K562 (cell line): ENCODE results near the gene AMER3. TPM values are rescaled to one million over a fixed set of nuclear protein-coding genes. Genes with fewer than 3 reads are reported as not detected.

Experiments
- ATF1 ChIP-seq, 2 experiments: fragments of 450-650 bp in 1 of 2; IDR thresholded peaks; 2 replicates each; pipeline ENCODE4 v1.6.1; 2016; ENCODE audit warnings: missing compliant biosample characterization in 1 of 2, missing genetic modification characterization in 1 of 2
- CREM ChIP-seq: IDR thresholded peaks from 2 replicates; pipeline ENCODE4 v1.6.1; 2014; ENCODE audit warnings: antibody characterized with exemption, low read depth
- CXXC5 ChIP-seq: fragments of 250-450 bp; sonication (Bioruptor Pico); IDR thresholded peaks from 2 replicates; pipeline ENCODE4 v1.8.0; 2022; ENCODE audit warnings: inconsistent platforms, mild to moderate bottlenecking, moderate library complexity
- ELF1 ChIP-seq: fragments of 200-800 bp; sonication (Bioruptor generic); IDR thresholded peaks from 2 replicates; pipeline ENCODE4 v1.6.1; 2016; ENCODE audit warnings: missing genetic modification characterization, missing compliant biosample characterization
- ELF2 ChIP-seq: fragments of 250-450 bp; sonication (Bioruptor Pico); IDR thresholded peaks from 2 replicates; pipeline ENCODE4 v1.5.0; 2021; ENCODE audit warnings: mild to moderate bottlenecking
- FOXA1 ChIP-seq: fragments of 450-650 bp; IDR thresholded peaks from 2 replicates; pipeline ENCODE4 v1.6.1; 2016; ENCODE audit warnings: mild to moderate bottlenecking, borderline replicate concordance
- HDAC1 ChIP-seq, 2 experiments: fragments of 450-650 bp; IDR thresholded peaks; 2 replicates each; pipeline ENCODE4 v1.6.1; 2016 to 2017; ENCODE audit warnings: inconsistent platforms in 1 of 2, mild to moderate bottlenecking in 1 of 2, moderate library complexity in 1 of 2
- IRF9 ChIP-seq: fragments of 450-650 bp; IDR thresholded peaks from 2 replicates; pipeline ENCODE4 v1.6.1; 2016; ENCODE audit warnings: missing biosample characterization, missing genetic modification characterization
- MYC ChIP-seq, 2 experiments: fragments of 250-450 bp in 1 of 2; sonication (Bioruptor Pico) in 1 of 2; IDR thresholded peaks; 2 replicates each; pipeline versions ENCODE4 v1.5.1 to v1.6.1; 2012 to 2021; ENCODE audit warnings: low read depth in 2 of 2, borderline replicate concordance in 1 of 2, improper control_type of control experiment in 1 of 2, low read length in 1 of 2, mild to moderate bottlenecking in 1 of 2, moderate library complexity in 1 of 2
- NONO ChIP-seq, 2 experiments: fragments of 200-400 bp in 1 of 2; fragments of 450-650 bp in 1 of 2; formaldehyde crosslinking in 1 of 2; IDR thresholded peaks; 2 replicates each; pipeline ENCODE4 v1.6.1; 2017; ENCODE audit warnings: low read depth in 2 of 2, mild to moderate bottlenecking in 2 of 2, moderate library complexity in 2 of 2, low read length in 1 of 2
- NR0B1 ChIP-seq: fragments of 450-650 bp; IDR thresholded peaks from one replicate; pipeline ENCODE4 v1.6.1; 2018; ENCODE audit warnings: mild to moderate bottlenecking, moderate library complexity; ENCODE audit not compliant: partially characterized antibody
- PHF20 ChIP-seq: fragments of 450-650 bp; IDR thresholded peaks from 2 replicates; pipeline ENCODE4 v1.6.1; 2018; ENCODE audit not compliant: partially characterized antibody
- POLR2A ChIP-seq: fragments of 450-650 bp; conservative IDR thresholded peaks from 2 replicates; pipeline ENCODE4 v1.6.1; 2016
- TFAP4 ChIP-seq: sonication (generic); formaldehyde crosslinking; IDR thresholded peaks from 2 replicates; pipeline ENCODE4 v1.8.0; 2022; ENCODE audit warnings: missing genetic modification reagents, mild to moderate bottlenecking, moderate library complexity, borderline replicate concordance
- U2AF1 ChIP-seq: fragments of 200-400 bp; formaldehyde crosslinking; optimal IDR thresholded peaks from 2 replicates; pipeline ENCODE3; 2017; ENCODE audit warnings: mild to moderate bottlenecking, low read depth, low read length, moderate library complexity
- ZBTB1 ChIP-seq: sonication (generic); formaldehyde crosslinking; IDR thresholded peaks from 2 replicates; pipeline ENCODE4 v1.8.1; 2023; ENCODE audit warnings: missing genetic modification reagents, low read depth, mild to moderate bottlenecking, borderline replicate concordance
- ZNF263 ChIP-seq: sonication (generic); formaldehyde crosslinking; IDR thresholded peaks from 2 replicates; pipeline ENCODE4 v1.8.0; 2022; ENCODE audit warnings: mild to moderate bottlenecking, missing genetic modification reagents, borderline replicate concordance
- ZNF717 ChIP-seq: fragments of 250-450 bp; sonication (Bioruptor Pico); IDR thresholded peaks from 2 replicates; pipeline ENCODE4 v1.5.0; 2021
- polyA plus RNA-seq, 8 experiments: library from polyadenylated mRNA; depleted of rRNA in 4 of 8; stranded (reverse) in 5 of 8; unstranded in 3 of 8; fragments of >200 nt; fragmentation: Nextera tagmentation in 2 of 8; fragmentation: Illumina TruSeq in 1 of 8; extraction: Ambion mirVana in 2 of 8; extraction: Trizol in 1 of 8; gene quantifications; 2 replicates each; pipeline versions ENCODE4 v1.2.1 to v1.2.3, GENCODE V29; 2011 to 2014; ENCODE audit warnings: inconsistent platforms in 1 of 8, missing spikeins in 1 of 8
- total RNA-seq, 7 experiments: library from RNA; depleted of rRNA in 6 of 7; stranded (reverse); fragments of >200 nt in 6 of 7; fragmentation: Illumina TruSeq in 2 of 7; extraction: Trizol in 2 of 7; gene quantifications; 2 replicates each; pipeline versions ENCODE4 v1.2.1 to v1.2.3, GENCODE V29; 2011 to 2021; ENCODE audit warnings: low replicate concordance in 1 of 7
- TF ChIP-seq, protein P1 (sequence below): fragments of 250-450 bp; sonication (Bioruptor Pico); IDR thresholded peaks from 2 replicates; pipeline ENCODE4 v1.5.0; 2021
- TF ChIP-seq, protein P2 (sequence below): fragments of 250-450 bp; sonication (Bioruptor Pico); IDR thresholded peaks from 2 replicates; pipeline ENCODE4 v1.5.0; 2020; ENCODE audit warnings: mild to moderate bottlenecking, borderline replicate concordance

The AMER3 gene
- total and polyA plus RNA-seq, 9 of the 15 experiments (the other 6 are each of a cell fraction or from before 2014, with no cell fraction given) = not detected

DNA sequence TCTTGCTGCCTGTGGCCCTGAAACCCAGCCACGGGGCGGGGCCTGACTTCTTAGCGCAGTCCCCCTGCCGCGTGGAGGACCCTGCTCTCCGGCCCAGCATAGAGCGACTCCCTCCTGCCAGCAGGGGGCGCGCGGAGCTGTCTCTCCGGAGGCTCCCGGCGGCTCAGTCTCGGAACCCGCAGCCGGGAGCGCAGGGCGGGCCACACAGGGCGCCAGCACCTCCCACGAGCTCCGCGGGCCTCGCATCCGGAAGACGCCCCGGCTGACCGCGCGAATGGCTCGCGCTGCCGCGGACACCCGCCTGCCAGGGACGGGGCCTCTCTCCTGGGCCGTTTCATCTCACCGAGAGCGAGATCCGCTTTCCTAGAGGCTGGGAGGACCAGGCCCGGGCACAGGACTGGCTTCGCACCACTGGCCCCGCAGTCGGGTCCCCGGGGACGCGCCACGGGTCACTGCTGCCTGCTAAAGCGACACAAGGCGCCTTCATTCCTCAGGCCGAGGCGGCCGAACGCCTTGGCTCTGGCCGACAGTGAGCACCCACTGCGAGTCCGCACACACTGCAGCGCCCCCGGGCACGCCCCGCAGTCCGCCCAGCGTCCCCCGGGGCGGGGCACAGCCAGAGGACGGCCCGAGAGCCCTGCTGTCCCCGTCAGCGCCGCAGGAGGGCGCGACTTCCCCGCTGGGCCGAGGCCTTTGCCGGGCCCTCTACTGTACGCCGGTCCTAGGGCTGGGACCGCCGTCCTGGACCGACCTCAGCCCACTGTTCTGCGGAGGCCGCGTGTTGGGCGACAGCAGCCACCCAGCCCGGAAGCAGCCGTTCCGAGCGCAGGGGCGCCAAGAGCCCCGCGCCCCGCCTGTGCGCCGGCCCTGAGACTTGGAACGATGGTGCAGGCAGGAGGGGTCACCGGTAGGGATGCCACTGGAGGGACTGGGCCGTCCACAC lies 42.4 kb downstream of the AMER3 start (continued):
- TF ChIP-seq ZBTB1 (CRISPR knock-in tag) = 0 out of 2 replicates have a peak, but pooled peaks have one; percentile 42
- TF ChIP-seq ZNF263 (CRISPR knock-in tag) = peak; percentile 24; the same call in 1 of the 2 replicates
- TF ChIP-seq NONO (IDR thresholded peaks at IDR 0.05; ENCODE audit: low read depth in 2 of 2, low read length in 1 of 2) = peak in 1 of 2 experiments; percentile 77; a peak in 2 of 4 replicates
- TF ChIP-seq TFAP4 (CRISPR knock-in tag) = peak; percentile 53; the same call in 1 of the 2 replicates
- TF ChIP-seq, protein P1, sequence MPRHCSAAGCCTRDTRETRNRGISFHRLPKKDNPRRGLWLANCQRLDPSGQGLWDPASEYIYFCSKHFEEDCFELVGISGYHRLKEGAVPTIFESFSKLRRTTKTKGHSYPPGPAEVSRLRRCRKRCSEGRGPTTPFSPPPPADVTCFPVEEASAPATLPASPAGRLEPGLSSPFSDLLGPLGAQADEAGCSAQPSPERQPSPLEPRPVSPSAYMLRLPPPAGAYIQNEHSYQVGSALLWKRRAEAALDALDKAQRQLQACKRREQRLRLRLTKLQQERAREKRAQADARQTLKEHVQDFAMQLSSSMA (CRISPR knock-in tag) = no peak
- TF ChIP-seq U2AF1 = peak; percentile 35
- no peak for TF ChIP-seq ZNF717 (CRISPR knock-in tag)
- peak; percentile 60 for TF ChIP-seq POLR2A
- TF ChIP-seq ATF1 (CRISPR knock-in tag; IDR thresholded peaks at IDR 0.05) = no peak
- 0 out of 2 replicates have a peak, but pooled peaks have one; percentile 2 for TF ChIP-seq ATF1 (tag; IDR thresholded peaks at IDR 0.05)
- TF ChIP-seq CXXC5 (CRISPR knock-in tag) = peak; percentile 74; the same call in 1 of the 2 replicates
- peak; percentile 15; the same call in 1 of the 2 replicates for TF ChIP-seq MYC (IDR thresholded peaks at IDR 0.05; ENCODE audit: low read depth, low read length)
- TF ChIP-seq MYC (CRISPR knock-in tag; IDR thresholded peaks at IDR 0.05; ENCODE audit: borderline replicate concordance, low read depth) = no peak
- TF ChIP-seq NR0B1 = no peak
- TF ChIP-seq, protein P2, sequence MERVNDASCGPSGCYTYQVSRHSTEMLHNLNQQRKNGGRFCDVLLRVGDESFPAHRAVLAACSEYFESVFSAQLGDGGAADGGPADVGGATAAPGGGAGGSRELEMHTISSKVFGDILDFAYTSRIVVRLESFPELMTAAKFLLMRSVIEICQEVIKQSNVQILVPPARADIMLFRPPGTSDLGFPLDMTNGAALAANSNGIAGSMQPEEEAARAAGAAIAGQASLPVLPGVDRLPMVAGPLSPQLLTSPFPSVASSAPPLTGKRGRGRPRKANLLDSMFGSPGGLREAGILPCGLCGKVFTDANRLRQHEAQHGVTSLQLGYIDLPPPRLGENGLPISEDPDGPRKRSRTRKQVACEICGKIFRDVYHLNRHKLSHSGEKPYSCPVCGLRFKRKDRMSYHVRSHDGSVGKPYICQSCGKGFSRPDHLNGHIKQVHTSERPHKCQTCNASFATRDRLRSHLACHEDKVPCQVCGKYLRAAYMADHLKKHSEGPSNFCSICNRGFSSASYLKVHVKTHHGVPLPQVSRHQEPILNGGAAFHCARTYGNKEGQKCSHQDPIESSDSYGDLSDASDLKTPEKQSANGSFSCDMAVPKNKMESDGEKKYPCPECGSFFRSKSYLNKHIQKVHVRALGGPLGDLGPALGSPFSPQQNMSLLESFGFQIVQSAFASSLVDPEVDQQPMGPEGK (CRISPR knock-in tag) = no peak
- no peak for TF ChIP-seq IRF9 (tag)
- peak; percentile 43 for TF ChIP-seq PHF20
- peak in 1 of 2 experiments; percentile 43; a peak in 1 of 4 replicates for TF ChIP-seq HDAC1 (IDR thresholded peaks at IDR 0.05)
- 0 out of 2 replicates have a peak, but pooled peaks have one; percentile 19 for TF ChIP-seq ELF2
- peak; percentile 35; the same call in 1 of the 2 replicates for TF ChIP-seq ELF1 (tag)
- no peak for TF ChIP-seq FOXA1
- peak; percentile 71; the same call in 1 of the 2 replicates for TF ChIP-seq CREM
